Common myeloid progenitor, CD34-positive (primary cell): ENCODE data around the gene HTR3B.

ENCODE experiments used
- CTCF ChIA-PET: fragments of 350-600 bp; sonication (Branson Sonifier 250); formaldehyde crosslinking; loops from one replicate; lab custom pipeline; 2021; ENCODE audit warnings: antibody characterized with exemption; lab: Charles Lee
- POLR2A ChIA-PET: fragments of 350-600 bp; sonication (Branson Sonifier 250); formaldehyde crosslinking; loops from one replicate; lab custom pipeline; 2021; ENCODE audit warnings: antibody characterized with exemption; lab: Charles Lee
- DNase-seq, 3 donors: peaks; one replicate each; pipeline versions ENCODE4 v3.0.0 to v3.0.0-alpha.2; 2013
- H3K27ac ChIP-seq, 2 experiments: 1 replicate in 1 of 2; 2 replicates in 1 of 2; pipeline ENCODE4 v1.7.0; 2013; ENCODE audit warnings: inconsistent platforms in 2 of 2, low read length in 2 of 2, mild to moderate bottlenecking in 2 of 2, low read depth in 1 of 2, moderate library complexity in 1 of 2; ENCODE audit not compliant: severe bottlenecking in 2 of 2, insufficient read depth in 1 of 2, poor library complexity in 1 of 2
- H3K27me3 ChIP-seq, 5 experiments: replicated peaks in 2 of 5; 1 replicate in 3 of 5; 2 replicates in 2 of 5; pipeline versions ENCODE4 v1.6.1 to v1.7.0; 2013; ENCODE audit warnings: low read length in 4 of 5, mild to moderate bottlenecking in 2 of 5, moderate library complexity in 2 of 5, inconsistent platforms in 1 of 5; ENCODE audit not compliant: insufficient read depth in 5 of 5, control insufficient read depth in 4 of 5
- H3K36me3 ChIP-seq, 4 experiments: 1 replicate in 2 of 4; 2 replicates in 2 of 4; pipeline versions ENCODE4 v1.6.1 to v1.7.0; 2013; ENCODE audit warnings: low read length in 3 of 4, control low read depth in 1 of 4, mild to moderate bottlenecking in 1 of 4; ENCODE audit not compliant: control insufficient read depth in 4 of 4, insufficient read depth in 4 of 4
- H3K4me1 ChIP-seq, 4 experiments: 1 replicate in 3 of 4; 2 replicates in 1 of 4; pipeline versions ENCODE4 v1.6.1 to v1.7.1; 2013; ENCODE audit warnings: low read length in 3 of 4, mild to moderate bottlenecking in 3 of 4, control low read depth in 1 of 4, inconsistent platforms in 1 of 4, moderate library complexity in 1 of 4; ENCODE audit not compliant: control insufficient read depth in 4 of 4, insufficient read depth in 4 of 4; ENCODE audit errors: control extremely low read depth in 1 of 4
- H3K4me3 ChIP-seq, 7 experiments: 1 replicate in 4 of 7; 2 replicates in 3 of 7; pipeline versions ENCODE4 v1.5.1 to v1.7.0; 2013; ENCODE audit warnings: mild to moderate bottlenecking in 7 of 7, low read length in 6 of 7, moderate library complexity in 6 of 7, inconsistent platforms in 2 of 7, low read depth in 2 of 7, control low read depth in 1 of 7; ENCODE audit not compliant: insufficient read depth in 4 of 7, control insufficient read depth in 1 of 7; ENCODE audit errors: extremely low read depth in 1 of 7
- H3K9me3 ChIP-seq, 5 experiments: 1 replicate in 4 of 5; 2 replicates in 1 of 5; pipeline versions ENCODE4 v1.6.1 to v1.7.1; 2013; ENCODE audit warnings: low read length in 4 of 5, mild to moderate bottlenecking in 2 of 5, inconsistent platforms in 1 of 5, low read depth in 1 of 5, moderate library complexity in 1 of 5; ENCODE audit not compliant: control insufficient read depth in 4 of 5, insufficient read depth in 2 of 5; ENCODE audit errors: control extremely low read depth in 1 of 5
- WGBS: methylation state at CpG from one replicate; pipeline ENCODE4 v1.1.5; 2013; ENCODE audit not compliant: insufficient coverage; 5-methylcytosine and 5-hydroxymethylcytosine counted together

The HTR3B gene

GRCh38 chr11:113896156-113896879 lies 8.3 kb upstream of the HTR3B start:
- H3K27me3 ChIP-seq, result peaks cover 0 to 2% (median 0%) of the 10 kb centered on the region in 5 experiments
- H3K27ac ChIP-seq, result no peak overlapping the region
- H3K4me1 ChIP-seq, result peaks cover 0 to 7% (median 0%) of the 10 kb centered on the region in 4 experiments
- ChIA-PET POLR2A (interaction anchor here (0.6 kb wide), 2 partner anchors 8 to 114 kb away, joined by 4 read pairs; no protein-coding TSS in a partner anchor), CTCF (interaction anchor here (0.5 to 7.2 kb wide), 21 partner anchors 9 to 395 kb away, joined by 3 to 168 read pairs (median 4); partner anchors contain the start of gene HTR3B)
- H3K9me3 ChIP-seq, result no peaks in the 10 kb centered on the region
- WGBS, result 32% methylated on average over 8 of the region's 10 CpGs
- no peaks in the 10 kb centered on the region for H3K36me3 ChIP-seq
- DNase-seq, result peak; percentile 28 to 68 (median 58)
- H3K4me3 ChIP-seq, result no peak overlapping the region

GRCh38 chr11:113901141-113901540 lies 3.5 kb upstream of the HTR3B start:
- no peaks in the 10 kb centered on the region for H3K4me1 ChIP-seq
- H3K27me3 ChIP-seq, result peaks cover 0 to 4% (median 0%) of the 10 kb centered on the region in 5 experiments
- CTCF ChIA-PET, result interaction anchor here (9.8 kb wide), 1 partner anchor 362 kb away, joined by 55 read pairs; no protein-coding TSS in a partner anchor
- H3K36me3 ChIP-seq, result no peaks in the 10 kb centered on the region
- H3K27ac ChIP-seq, result no peak overlapping the region
- POLR2A ChIA-PET, result no interaction called here
- WGBS, result no CpG with 5 or more reads among the region's 2 CpGs
- no peaks in the 10 kb centered on the region for H3K9me3 ChIP-seq
- no peak for DNase-seq
- H3K4me3 ChIP-seq, result no peak overlapping the region

- Histone ChIP-seq H3K4me3 (no peak overlapping the region), H3K4me1 (no peaks in the 10 kb centered on the region), H3K36me3 (no peaks in the 10 kb centered on the region), H3K9me3 (no peaks in the 10 kb centered on the region), H3K27ac (no peak overlapping the region), H3K27me3 (peaks cover 2 to 8% (median 5%) of the 10 kb centered on the region in 5 experiments)
- POLR2A ChIA-PET, result no interaction called here
- CTCF ChIA-PET, result interaction anchor here (0.6 to 9.8 kb wide), 4 partner anchors 9 to 357 kb away, joined by 3 to 55 read pairs (median 14); no protein-coding TSS in a partner anchor
- 80% methylated on average over 1 of the region's 4 CpGs for WGBS
- peak in 2 of 3 donors; percentile 10 to 12 for DNase-seq
Observed at GRCh38 chr11:113906038-113906437, 1.4 kb downstream of the HTR3B start.

- Histone ChIP-seq H3K4me3 (no peak overlapping the region), H3K9me3 (no peaks in the 10 kb centered on the region), H3K4me1 (no peaks in the 10 kb centered on the region), H3K27me3 (peaks cover 2 to 8% (median 5%) of the 10 kb centered on the region in 5 experiments), H3K27ac (no peak overlapping the region), H3K36me3 (no peaks in the 10 kb centered on the region)
- CTCF ChIA-PET, result interaction anchor here (0.6 to 9.8 kb wide), 3 partner anchors 10 to 356 kb away, joined by 3 to 55 read pairs (median 24); no protein-coding TSS in a partner anchor
- no peak for DNase-seq
- 100% methylated on average over 2 of the region's 2 CpGs for WGBS
- POLR2A ChIA-PET, result no interaction called here
Observed at GRCh38 chr11:113906516-113906915, 1.9 kb downstream of the HTR3B start.

- WGBS, result 100% methylated on average over 1 of the region's 1 CpG
Observed at GRCh38 chr11:113907152-113907551, 2.6 kb downstream of the HTR3B start.

GRCh38 chr11:113907681-113908080 lies 3.1 kb downstream of the HTR3B start:
- CTCF ChIA-PET, result interaction anchor here (4.5 to 9.8 kb wide), 2 partner anchors 11 to 355 kb away, joined by 24 to 55 read pairs; no protein-coding TSS in a partner anchor
- H3K36me3 ChIP-seq, result no peaks in the 10 kb centered on the region
- H3K4me3 ChIP-seq, result no peak overlapping the region
- no peaks in the 10 kb centered on the region for H3K4me1 ChIP-seq
- H3K27me3 ChIP-seq, result peaks cover 2 to 8% (median 5%) of the 10 kb centered on the region in 5 experiments
- DNase-seq, result no peak
- H3K9me3 ChIP-seq, result no peaks in the 10 kb centered on the region
- 89% methylated on average over 7 of the region's 8 CpGs for WGBS
- POLR2A ChIA-PET, result no interaction called here
- no peak overlapping the region for H3K27ac ChIP-seq

More at GRCh38 chr11:113907152-113907551, 2.6 kb downstream of the HTR3B start:
- no peaks in the 10 kb centered on the region for H3K9me3 ChIP-seq
- no peak overlapping the region for H3K27ac ChIP-seq
- no peaks in the 10 kb centered on the region for H3K36me3 ChIP-seq
- DNase-seq, result no peak
- H3K4me1 ChIP-seq, result no peaks in the 10 kb centered on the region
- ChIA-PET CTCF (interaction anchor here (4.5 to 9.8 kb wide), 2 partner anchors 10 to 356 kb away, joined by 24 to 55 read pairs; no protein-coding TSS in a partner anchor), POLR2A (no interaction called here)
- H3K4me3 ChIP-seq, result no peak overlapping the region
- H3K27me3 ChIP-seq, result peaks cover 2 to 8% (median 5%) of the 10 kb centered on the region in 5 experiments

- no peaks in the 10 kb centered on the region for H3K4me1 ChIP-seq
- ChIA-PET POLR2A (no interaction called here), CTCF (interaction anchor here (4.5 to 9.8 kb wide), 2 partner anchors 11 to 355 kb away, joined by 24 to 55 read pairs; no protein-coding TSS in a partner anchor)
- no peak overlapping the region for H3K27ac ChIP-seq
- H3K36me3 ChIP-seq, result no peaks in the 10 kb centered on the region
- peaks cover 2 to 8% (median 5%) of the 10 kb centered on the region in 5 experiments for H3K27me3 ChIP-seq
- no peaks in the 10 kb centered on the region for H3K9me3 ChIP-seq
- H3K4me3 ChIP-seq, result no peak overlapping the region
- WGBS, result 86% methylated on average over 7 of the region's 9 CpGs
- DNase-seq, result no peak
Observed at GRCh38 chr11:113908098-113908497, 3.5 kb downstream of the HTR3B start.
